Measurements from ENCODE around the gene PCDH15.
"Not testable (repeated sequence)": the region's sequence is repeated elsewhere in the genome, so short reads cannot be mapped to it uniquely, and the experiment has no call there.

Gene PCDH15

GRCh38 chr10:54554028-54554427 lies 247.0 kb downstream of the PCDH15 start:
- no peak for DNase-seq (ENCODE audit: low read depth in 2 of 2)

- DNase-seq (ENCODE audit: low read depth in 2 of 2), result no peak
Observed at GRCh38 chr10:54550016-54550415, 251.0 kb downstream of the PCDH15 start.

- no peak for DNase-seq (ENCODE audit: low read depth in 2 of 2)
Observed at GRCh38 chr10:54531296-54531695, 269.7 kb downstream of the PCDH15 start.

- DNase-seq (ENCODE audit: low read depth in 2 of 2), result no peak
Observed at GRCh38 chr10:54530299-54530698, 270.7 kb downstream of the PCDH15 start.

GRCh38 chr10:54525816-54526215 lies 275.2 kb downstream of the PCDH15 start:
- DNase-seq (ENCODE audit: low read depth in 2 of 2), result no peak

GRCh38 chr10:54515244-54515643 lies 285.8 kb downstream of the PCDH15 start:
- DNase-seq (ENCODE audit: low read depth in 2 of 2), result not testable (repeated sequence)

- no peak for DNase-seq (ENCODE audit: low read depth in 2 of 2)
Observed at GRCh38 chr10:54503863-54504262, 297.2 kb downstream of the PCDH15 start.

GRCh38 chr10:54501929-54502328 lies 299.1 kb downstream of the PCDH15 start:
- no peak for DNase-seq (ENCODE audit: low read depth in 2 of 2)

- DNase-seq (ENCODE audit: low read depth in 2 of 2), result no peak
Observed at GRCh38 chr10:54496852-54497251, 304.2 kb downstream of the PCDH15 start.

GRCh38 chr10:54487743-54488142 lies 313.3 kb downstream of the PCDH15 start:
- DNase-seq (ENCODE audit: low read depth in 2 of 2), result no peak

- no peak for DNase-seq (ENCODE audit: low read depth in 2 of 2)
Observed at GRCh38 chr10:54485971-54486370, 315.1 kb downstream of the PCDH15 start.

- no peak for DNase-seq (ENCODE audit: low read depth in 2 of 2)
Observed at GRCh38 chr10:54484186-54484585, 316.8 kb downstream of the PCDH15 start.

- DNase-seq (ENCODE audit: low read depth in 2 of 2), result no peak
Observed at GRCh38 chr10:54478601-54479000, 322.4 kb downstream of the PCDH15 start.

GRCh38 chr10:54477738-54478137 lies 323.3 kb downstream of the PCDH15 start:
- no peak for DNase-seq (ENCODE audit: low read depth in 2 of 2)

GRCh38 chr10:54470324-54470631 lies 330.8 kb downstream of the PCDH15 start:
- no peak for DNase-seq (ENCODE audit: low read depth in 2 of 2)

- DNase-seq (ENCODE audit: low read depth in 2 of 2), result no peak
Observed at GRCh38 chr10:54469587-54470323, 331.3 kb downstream of the PCDH15 start.

GRCh38 chr10:54454271-54454670 lies 346.8 kb downstream of the PCDH15 start:
- no peak for DNase-seq (ENCODE audit: low read depth in 2 of 2)

- no peak for DNase-seq (ENCODE audit: low read depth in 2 of 2)
Observed at GRCh38 chr10:54449056-54449455, 352.0 kb downstream of the PCDH15 start.

- no peak for DNase-seq (ENCODE audit: low read depth in 2 of 2)
Observed at GRCh38 chr10:54444170-54444569, 356.9 kb downstream of the PCDH15 start.

- no peak for DNase-seq (ENCODE audit: low read depth in 2 of 2)
Observed at GRCh38 chr10:54441275-54441674, 359.8 kb downstream of the PCDH15 start.

GRCh38 chr10:54434782-54435181 lies 366.2 kb downstream of the PCDH15 start:
- no peak for DNase-seq (ENCODE audit: low read depth in 2 of 2)

GRCh38 chr10:54415483-54415882 lies 385.5 kb downstream of the PCDH15 start:
- no peak for DNase-seq (ENCODE audit: low read depth in 2 of 2)

- no peak for DNase-seq (ENCODE audit: low read depth in 2 of 2)
Observed at GRCh38 chr10:54402576-54402975, 398.5 kb downstream of the PCDH15 start.

GRCh38 chr10:54396031-54396430 lies 405.0 kb downstream of the PCDH15 start:
- DNase-seq (ENCODE audit: low read depth in 2 of 2), result no peak
